ENCODE data around the gene CRYGA. TPM values are rescaled to one million over a fixed set of nuclear protein-coding genes. Genes with fewer than 3 reads are reported as not detected.

CRYGA gene
- not detected for polyA plus RNA-seq (2013, experiment 1 of 2)
- polyA plus RNA-seq (2013, experiment 2 of 2) = not detected

- H3K4me3 ChIP-seq (ENCODE audit: extremely low read depth, insufficient read depth, low read length, poor library complexity, severe bottlenecking) = no peak within 1 kb of the TSS
- WGBS, 2 experiments (ENCODE audit: insufficient coverage in 2 of 2) = 60% methylated on average over 2 of the region's 2 CpGs; no CpG with 5 or more reads in 1 of the 2 experiments
- H3K9me3 ChIP-seq (ENCODE audit: control insufficient read depth, low read length) = no peaks in the 10 kb centered on the region
- H3K27ac ChIP-seq (ENCODE audit: low read depth, low read length, severe bottlenecking) = no peak within 1 kb of the TSS
- H3K4me1 ChIP-seq (ENCODE audit: control insufficient read depth, insufficient read depth, low read length, poor library complexity, severe bottlenecking) = no peaks in the 10 kb centered on the region
- H3K36me3 ChIP-seq (ENCODE audit: control insufficient read depth, insufficient read depth, low read length) = no peaks in the 10 kb centered on the region
Measured at GRCh38 chr2:208163489-208163888, at the start of gene CRYGA. Gene CRYGA (minus strand): TSS chr2:208163589. CDS start chr2:208163556, 33 bp downstream.

GRCh38 chr2:208210688-208211451 lies 47.5 kb upstream of the CRYGA start:
- no peaks in the 10 kb centered on the region for H3K4me1 ChIP-seq (ENCODE audit: control insufficient read depth, insufficient read depth, low read length, poor library complexity, severe bottlenecking)
- H3K4me3 ChIP-seq (ENCODE audit: extremely low read depth, insufficient read depth, low read length, poor library complexity, severe bottlenecking) = no peak overlapping the region
- 86 to 91% methylated on average over 5 to 9 of the region's 9 CpGs for WGBS, 2 experiments (ENCODE audit: insufficient coverage in 2 of 2)
- H3K27ac ChIP-seq (ENCODE audit: low read depth, low read length, severe bottlenecking) = no peak overlapping the region
- no peaks in the 10 kb centered on the region for H3K36me3 ChIP-seq (ENCODE audit: control insufficient read depth, insufficient read depth, low read length)
- no peaks in the 10 kb centered on the region for H3K9me3 ChIP-seq (ENCODE audit: control insufficient read depth, low read length)

GRCh38 chr2:208208335-208209085 lies 45.1 kb upstream of the CRYGA start:
- Histone ChIP-seq H3K36me3 (ENCODE audit: control insufficient read depth, insufficient read depth, low read length) (no peaks in the 10 kb centered on the region), H3K4me3 (ENCODE audit: extremely low read depth, insufficient read depth, low read length, poor library complexity, severe bottlenecking) (no peak overlapping the region), H3K27ac (ENCODE audit: low read depth, low read length, severe bottlenecking) (no peak overlapping the region), H3K9me3 (ENCODE audit: control insufficient read depth, low read length) (no peaks in the 10 kb centered on the region), H3K4me1 (ENCODE audit: control insufficient read depth, insufficient read depth, low read length, poor library complexity, severe bottlenecking) (no peaks in the 10 kb centered on the region)
- 90 to 95% methylated on average over 4 to 5 of the region's 9 CpGs for WGBS, 2 experiments (ENCODE audit: insufficient coverage in 2 of 2)

- no peaks in the 10 kb centered on the region for H3K36me3 ChIP-seq (ENCODE audit: control insufficient read depth, insufficient read depth, low read length)
- 94 to 100% methylated on average over 1 to 2 of the region's 3 CpGs for WGBS, 2 experiments (ENCODE audit: insufficient coverage in 2 of 2)
- no peaks in the 10 kb centered on the region for H3K9me3 ChIP-seq (ENCODE audit: control insufficient read depth, low read length)
Measured at GRCh38 chr2:208207769-208208168, 44.4 kb upstream of the CRYGA start.

GRCh38 chr2:208204166-208204565 lies 40.8 kb upstream of the CRYGA start:
- Histone ChIP-seq H3K9me3 (ENCODE audit: control insufficient read depth, low read length) (no peaks in the 10 kb centered on the region), H3K4me3 (ENCODE audit: extremely low read depth, insufficient read depth, low read length, poor library complexity, severe bottlenecking) (no peak overlapping the region), H3K36me3 (ENCODE audit: control insufficient read depth, insufficient read depth, low read length) (no peaks in the 10 kb centered on the region), H3K4me1 (ENCODE audit: control insufficient read depth, insufficient read depth, low read length, poor library complexity, severe bottlenecking) (no peaks in the 10 kb centered on the region), H3K27ac (ENCODE audit: low read depth, low read length, severe bottlenecking) (no peak overlapping the region)
- 100% methylated on average over 1 to 2 of the region's 5 CpGs for WGBS, 2 experiments (ENCODE audit: insufficient coverage in 2 of 2)

More at GRCh38 chr2:208207769-208208168, 44.4 kb upstream of the CRYGA start:
- Histone ChIP-seq H3K27ac (ENCODE audit: low read depth, low read length, severe bottlenecking) (no peak overlapping the region), H3K4me1 (ENCODE audit: control insufficient read depth, insufficient read depth, low read length, poor library complexity, severe bottlenecking) (no peaks in the 10 kb centered on the region), H3K4me3 (ENCODE audit: extremely low read depth, insufficient read depth, low read length, poor library complexity, severe bottlenecking) (no peak overlapping the region)

- Histone ChIP-seq H3K4me1 (ENCODE audit: control insufficient read depth, insufficient read depth, low read length, poor library complexity, severe bottlenecking) (no peaks in the 10 kb centered on the region), H3K9me3 (ENCODE audit: control insufficient read depth, low read length) (no peaks in the 10 kb centered on the region), H3K36me3 (ENCODE audit: control insufficient read depth, insufficient read depth, low read length) (no peaks in the 10 kb centered on the region), H3K4me3 (ENCODE audit: extremely low read depth, insufficient read depth, low read length, poor library complexity, severe bottlenecking) (no peak overlapping the region), H3K27ac (ENCODE audit: low read depth, low read length, severe bottlenecking) (no peak overlapping the region)
- WGBS, 2 experiments (ENCODE audit: insufficient coverage in 2 of 2) = 96 to 100% methylated on average over 2 to 3 of the region's 3 CpGs
Measured at GRCh38 chr2:208195531-208195930, 32.1 kb upstream of the CRYGA start.

GRCh38 chr2:208192611-208193236 lies 29.3 kb upstream of the CRYGA start:
- whole genome bisulfite sequencing, 2 experiments (ENCODE audit: insufficient coverage in 2 of 2) = 97 to 100% methylated on average over 4 of the region's 8 CpGs
- no peak overlapping the region for H3K4me3 ChIP-seq (ENCODE audit: extremely low read depth, insufficient read depth, low read length, poor library complexity, severe bottlenecking)
- H3K9me3 ChIP-seq (ENCODE audit: control insufficient read depth, low read length) = no peaks in the 10 kb centered on the region
- H3K4me1 ChIP-seq (ENCODE audit: control insufficient read depth, insufficient read depth, low read length, poor library complexity, severe bottlenecking) = no peaks in the 10 kb centered on the region
- H3K27ac ChIP-seq (ENCODE audit: low read depth, low read length, severe bottlenecking) = no peak overlapping the region
- H3K36me3 ChIP-seq (ENCODE audit: control insufficient read depth, insufficient read depth, low read length) = no peaks in the 10 kb centered on the region

GRCh38 chr2:208189810-208190503 lies 26.6 kb upstream of the CRYGA start, which contains the start of gene C2orf80:
Gene C2orf80 (minus strand): TSS chr2:208190030. CDS start chr2:208186986, 3,044 bp downstream.
- H3K4me1 ChIP-seq (ENCODE audit: control insufficient read depth, insufficient read depth, low read length, poor library complexity, severe bottlenecking) = no peaks in the 10 kb centered on the region
- WGBS, 2 experiments (ENCODE audit: insufficient coverage in 2 of 2) = 78 to 88% methylated on average over 5 to 8 of the region's 10 CpGs
- peak within 1 kb of the TSS; percentile 3 for H3K27ac ChIP-seq (ENCODE audit: low read depth, low read length, severe bottlenecking)
- H3K9me3 ChIP-seq (ENCODE audit: control insufficient read depth, low read length) = no peaks in the 10 kb centered on the region
- H3K36me3 ChIP-seq (ENCODE audit: control insufficient read depth, insufficient read depth, low read length) = no peaks in the 10 kb centered on the region
- H3K4me3 ChIP-seq (ENCODE audit: extremely low read depth, insufficient read depth, low read length, poor library complexity, severe bottlenecking) = no peak within 1 kb of the TSS

- H3K4me1 ChIP-seq (ENCODE audit: control insufficient read depth, insufficient read depth, low read length, poor library complexity, severe bottlenecking) = no peaks in the 10 kb centered on the region
- 86% methylated on average over 1 of the region's 5 CpGs; no CpG with 5 or more reads in 1 of the 2 experiments for WGBS, 2 experiments (ENCODE audit: insufficient coverage in 2 of 2)
- H3K4me3 ChIP-seq (ENCODE audit: extremely low read depth, insufficient read depth, low read length, poor library complexity, severe bottlenecking) = no peak overlapping the region
- H3K9me3 ChIP-seq (ENCODE audit: control insufficient read depth, low read length) = no peaks in the 10 kb centered on the region
- H3K27ac ChIP-seq (ENCODE audit: low read depth, low read length, severe bottlenecking) = no peak overlapping the region
- H3K36me3 ChIP-seq (ENCODE audit: control insufficient read depth, insufficient read depth, low read length) = no peaks in the 10 kb centered on the region
Measured at GRCh38 chr2:208189069-208189809, 25.9 kb upstream of the CRYGA start.

All from mesodermal cell (in vitro differentiated cells).